Measurements from ENCODE around the gene GHRH.

GRCh38 chr20:37298190-37298939, 36.8 kb upstream of the GHRH start:
- TF ChIP-seq HDGF (IDR thresholded peaks at IDR 0.05; ENCODE audit: borderline replicate concordance) (no peak), FOXM1 (IDR thresholded peaks at IDR 0.05; ENCODE audit: borderline replicate concordance) (no peak), FOXA1 (IDR thresholded peaks at IDR 0.05) (no peak)

All from HEK293T (cell line).